ENCODE results near the gene PAXX.
"Not testable (repeated sequence)": the region's sequence is repeated elsewhere in the genome, so short reads cannot be mapped to it uniquely, and the experiment has no call there.

PAXX gene

DNA sequence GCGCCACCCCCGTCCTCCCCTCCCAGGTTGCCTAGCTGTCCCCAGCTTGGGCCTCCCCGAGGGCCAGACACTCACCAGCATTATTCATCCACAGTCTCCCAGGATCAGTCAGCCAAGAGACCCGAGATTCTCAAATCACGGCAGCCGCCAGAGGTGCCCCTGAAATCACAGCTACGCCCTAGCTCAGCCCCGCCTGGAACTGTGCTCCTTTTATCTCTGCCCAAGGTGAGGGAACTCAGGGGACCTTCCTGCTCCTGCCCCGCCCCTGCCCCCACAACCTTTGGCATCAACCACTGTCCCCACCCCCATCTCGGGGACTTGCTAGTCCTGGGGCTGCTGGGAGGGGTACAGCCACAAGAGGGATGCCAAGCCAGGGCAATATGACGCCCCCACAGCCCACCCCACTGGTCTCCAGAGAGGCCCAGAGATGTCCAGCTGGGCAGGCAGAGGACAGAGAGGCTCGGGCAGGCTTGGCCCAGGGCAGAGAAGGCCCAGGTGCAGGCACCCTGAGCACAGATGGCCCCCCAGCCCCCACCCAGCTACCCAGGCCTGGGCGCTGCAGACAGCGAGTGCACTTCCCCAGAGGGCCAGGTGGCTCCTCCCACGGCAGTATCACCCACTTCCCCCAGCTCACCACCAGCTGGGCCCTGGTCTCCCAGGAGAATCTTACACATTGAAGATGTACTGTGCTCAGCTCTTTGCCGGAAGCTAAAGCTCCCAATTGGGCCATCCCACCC lies 39.9 kb downstream of the PAXX start, which contains the start of gene FUT7:
FUT7 (minus strand) TSS at position 185 of the 737 bp plus-strand sequence; CDS start at position 88, 97 bp downstream.
- no peak within 1 kb of the TSS for H3K4me3 ChIP-seq (replicated peaks in 1 of 2; ENCODE audit: low read depth in 2 of 2, low read length in 2 of 2)
- TF ChIP-seq, protein P1, sequence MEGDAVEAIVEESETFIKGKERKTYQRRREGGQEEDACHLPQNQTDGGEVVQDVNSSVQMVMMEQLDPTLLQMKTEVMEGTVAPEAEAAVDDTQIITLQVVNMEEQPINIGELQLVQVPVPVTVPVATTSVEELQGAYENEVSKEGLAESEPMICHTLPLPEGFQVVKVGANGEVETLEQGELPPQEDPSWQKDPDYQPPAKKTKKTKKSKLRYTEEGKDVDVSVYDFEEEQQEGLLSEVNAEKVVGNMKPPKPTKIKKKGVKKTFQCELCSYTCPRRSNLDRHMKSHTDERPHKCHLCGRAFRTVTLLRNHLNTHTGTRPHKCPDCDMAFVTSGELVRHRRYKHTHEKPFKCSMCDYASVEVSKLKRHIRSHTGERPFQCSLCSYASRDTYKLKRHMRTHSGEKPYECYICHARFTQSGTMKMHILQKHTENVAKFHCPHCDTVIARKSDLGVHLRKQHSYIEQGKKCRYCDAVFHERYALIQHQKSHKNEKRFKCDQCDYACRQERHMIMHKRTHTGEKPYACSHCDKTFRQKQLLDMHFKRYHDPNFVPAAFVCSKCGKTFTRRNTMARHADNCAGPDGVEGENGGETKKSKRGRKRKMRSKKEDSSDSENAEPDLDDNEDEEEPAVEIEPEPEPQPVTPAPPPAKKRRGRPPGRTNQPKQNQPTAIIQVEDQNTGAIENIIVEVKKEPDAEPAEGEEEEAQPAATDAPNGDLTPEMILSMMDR (IDR thresholded peaks at IDR 0.05; ENCODE audit: low read depth, low read length) = no peak
- DNase-seq (ENCODE audit: low read depth in 2 of 2) = no peak

DNA sequence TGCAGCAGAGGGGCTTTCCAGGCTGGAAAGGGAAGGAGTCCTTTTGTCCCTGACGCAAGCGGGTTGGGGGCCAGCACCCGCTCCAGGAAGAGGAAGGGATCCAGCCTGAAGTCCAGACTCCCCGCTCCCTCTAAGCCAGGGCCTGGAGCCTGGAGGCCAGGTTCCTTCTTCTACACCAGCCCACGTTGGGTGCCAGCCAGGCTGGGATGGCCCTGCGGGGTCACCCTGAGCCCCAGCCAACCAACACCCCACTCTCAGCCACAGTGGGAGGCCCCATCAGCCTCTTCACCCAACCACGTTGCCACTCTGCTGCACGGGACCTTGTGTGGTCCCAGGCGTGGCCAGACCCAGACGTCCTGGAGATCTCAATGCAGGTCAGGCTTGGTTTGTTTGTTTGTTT lies 40.6 kb downstream of the PAXX start:
- no peak for DNase-seq (ENCODE audit: low read depth in 2 of 2)
- TF ChIP-seq, protein P1 (IDR thresholded peaks at IDR 0.05; ENCODE audit: low read depth, low read length) = no peak
- H3K4me3 ChIP-seq (replicated peaks in 1 of 2; ENCODE audit: low read depth in 2 of 2, low read length in 2 of 2) = no peak overlapping the region

DNA sequence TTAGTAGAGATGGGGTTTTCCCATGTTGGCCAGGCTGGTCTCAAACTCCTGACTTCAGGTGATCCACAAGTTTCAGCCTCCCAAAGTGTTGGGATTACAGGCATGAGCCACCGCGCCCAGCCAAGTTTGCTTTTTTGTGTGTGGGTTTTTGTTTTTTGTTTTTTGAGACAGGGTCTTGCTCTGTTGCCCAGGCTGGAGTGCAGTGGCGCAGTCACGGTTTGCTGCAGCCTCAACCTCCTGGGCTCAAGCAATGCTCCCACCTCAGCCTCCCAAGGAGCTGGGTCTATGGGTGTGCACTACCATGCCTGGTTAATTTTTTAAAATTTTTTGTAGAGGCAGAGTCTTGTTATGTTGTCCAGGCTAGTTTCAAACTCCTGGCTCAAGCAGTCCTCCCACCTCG lies 41.3 kb downstream of the PAXX start:
- not testable (repeated sequence) for H3K4me3 ChIP-seq (replicated peaks in 1 of 2; ENCODE audit: low read depth in 2 of 2, low read length in 2 of 2); DNase-seq (ENCODE audit: low read depth in 2 of 2)

DNA sequence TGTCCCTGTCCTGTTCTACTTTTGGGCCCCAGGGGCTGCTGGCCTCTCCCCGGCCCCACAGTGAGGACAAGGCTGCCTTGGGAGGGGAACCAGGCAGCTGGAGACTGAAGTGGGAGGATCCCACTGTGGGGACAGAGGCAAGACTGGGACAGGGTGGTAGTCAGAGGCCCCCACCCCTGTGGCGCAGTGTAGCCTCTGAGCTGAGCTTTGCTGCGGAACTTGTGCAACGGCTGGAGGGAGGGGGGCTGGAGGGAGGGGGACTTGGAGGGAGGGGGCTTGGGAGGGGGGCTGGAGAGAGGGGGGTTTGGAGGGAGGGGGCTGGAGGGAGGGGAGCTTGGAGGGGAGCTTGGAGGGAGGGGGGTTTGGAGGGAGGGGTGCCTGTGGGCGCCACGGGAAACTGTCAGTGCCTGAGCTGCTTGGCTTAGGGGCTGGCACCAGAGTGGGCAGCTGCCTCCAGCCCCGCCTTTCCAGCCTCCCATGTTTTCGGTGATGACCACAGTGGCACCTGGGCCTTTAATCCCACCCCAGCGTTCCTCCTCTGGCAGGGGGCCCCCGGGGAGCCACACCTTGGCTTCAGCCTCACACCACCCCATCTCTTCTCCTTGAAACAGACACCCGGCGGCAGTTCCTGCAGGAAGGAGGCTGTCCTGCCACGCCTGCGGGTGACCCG lies 42.0 kb downstream of the PAXX start:
- TF ChIP-seq, protein P1 (IDR thresholded peaks at IDR 0.05; ENCODE audit: low read depth, low read length) = no peak
- DNase-seq (ENCODE audit: low read depth in 2 of 2) = no peak
- H3K4me3 ChIP-seq (replicated peaks in 1 of 2; ENCODE audit: low read depth in 2 of 2, low read length in 2 of 2) = no peak overlapping the region

DNA sequence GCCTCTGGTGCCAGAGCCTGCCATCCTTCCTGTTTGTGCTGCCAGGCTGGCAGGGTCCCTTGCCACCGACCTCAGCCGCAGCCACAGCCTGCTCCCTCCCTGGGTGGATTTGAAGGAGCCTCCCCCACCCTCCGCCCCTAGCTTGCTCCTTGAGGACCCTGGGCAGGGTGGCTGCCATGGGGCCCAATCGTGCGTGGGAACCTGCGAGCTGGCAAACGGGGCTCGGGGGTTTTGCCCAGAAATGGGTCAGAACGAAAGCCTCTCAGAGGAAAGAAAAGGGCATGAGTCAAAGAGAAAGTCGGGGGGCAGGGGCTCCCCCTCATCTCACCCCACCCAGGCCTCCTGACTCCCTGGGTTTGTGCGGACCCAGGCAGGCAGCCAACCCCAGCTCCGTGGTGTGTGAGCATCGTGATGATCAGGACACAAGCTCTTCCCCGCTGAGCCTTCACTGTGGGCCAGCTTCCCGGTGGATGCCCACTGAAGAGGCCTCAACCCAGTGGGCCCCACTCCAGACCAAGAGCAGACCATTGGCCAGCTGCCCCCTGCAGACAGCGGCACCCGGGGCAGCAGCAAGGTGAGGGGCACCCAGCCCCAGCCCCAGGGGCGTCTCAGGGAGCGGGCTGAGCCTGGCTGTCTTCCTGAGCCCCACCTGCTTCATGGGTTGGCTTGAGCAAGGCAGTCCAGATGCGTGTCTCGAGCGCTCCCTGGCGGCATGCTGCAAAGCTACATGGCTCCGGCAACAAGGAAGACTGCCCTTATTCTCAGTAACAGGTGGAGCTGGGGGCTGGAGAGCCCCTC lies 42.7 kb downstream of the PAXX start:
- peak; percentile 85 to 88 for DNase-seq (ENCODE audit: low read depth in 2 of 2)
- H3K4me3 ChIP-seq (replicated peaks in 1 of 2; ENCODE audit: low read depth in 2 of 2, low read length in 2 of 2) = no peak overlapping the region
- TF ChIP-seq, protein P1 (IDR thresholded peaks at IDR 0.05; ENCODE audit: low read depth, low read length) = peak; percentile 96

DNA sequence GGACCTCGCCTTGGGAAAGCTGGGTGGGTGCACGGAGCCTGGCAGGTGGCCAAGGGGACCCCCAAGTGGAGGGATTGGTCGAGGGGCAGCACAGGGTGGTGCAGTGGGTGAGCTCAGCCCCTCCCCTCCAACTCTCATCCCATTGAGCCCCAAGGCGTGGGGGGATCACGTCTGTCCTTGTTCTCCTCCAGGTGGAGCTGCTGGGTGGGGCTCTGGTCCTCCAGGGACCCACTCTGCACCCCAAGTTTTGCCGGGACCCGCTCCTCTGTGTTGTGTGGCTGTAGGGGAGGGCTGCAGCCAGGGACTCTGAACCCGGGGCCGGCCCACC lies 43.2 kb downstream of the PAXX start:
- TF ChIP-seq, protein P1 (IDR thresholded peaks at IDR 0.05; ENCODE audit: low read depth, low read length) = no peak
- H3K4me3 ChIP-seq (replicated peaks in 1 of 2; ENCODE audit: low read depth in 2 of 2, low read length in 2 of 2) = no peak overlapping the region
- DNase-seq (ENCODE audit: low read depth in 2 of 2) = no peak

DNA sequence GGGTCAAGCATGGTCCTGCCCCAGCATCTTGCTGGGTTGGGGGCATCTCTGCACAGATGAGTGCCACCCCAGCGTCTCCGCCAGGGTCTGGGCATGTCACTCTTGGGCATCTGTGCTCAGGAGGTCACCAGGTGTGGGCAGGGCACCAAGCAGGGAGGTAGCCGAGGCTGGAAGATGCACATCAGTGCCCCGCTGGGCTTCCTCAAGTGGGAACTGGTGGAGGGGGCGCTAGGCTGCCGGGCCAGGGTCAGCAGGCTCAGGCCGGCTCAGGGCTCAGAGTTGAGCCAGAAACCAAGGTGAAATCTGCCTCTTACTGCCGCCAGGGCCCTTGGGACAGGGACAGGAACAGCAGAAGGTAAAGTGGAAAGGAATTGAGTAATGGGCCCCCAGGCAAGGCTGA lies 43.7 kb downstream of the PAXX start:
- H3K4me3 ChIP-seq (replicated peaks in 1 of 2; ENCODE audit: low read depth in 2 of 2, low read length in 2 of 2) = no peak overlapping the region
- TF ChIP-seq, protein P1 (IDR thresholded peaks at IDR 0.05; ENCODE audit: low read depth, low read length) = no peak
- no peak for DNase-seq (ENCODE audit: low read depth in 2 of 2)

Measured in cardiac fibroblast (primary cell).